Amygdala (tissue), 56 donors: ENCODE measurements around the gene PRRT4.

Experiments
- DNase-seq, 56 donors: peaks; one replicate each; lab custom pipeline; 2025; lab: John Stamatoyannopoulos, UW

PRRT4 gene

DNA sequence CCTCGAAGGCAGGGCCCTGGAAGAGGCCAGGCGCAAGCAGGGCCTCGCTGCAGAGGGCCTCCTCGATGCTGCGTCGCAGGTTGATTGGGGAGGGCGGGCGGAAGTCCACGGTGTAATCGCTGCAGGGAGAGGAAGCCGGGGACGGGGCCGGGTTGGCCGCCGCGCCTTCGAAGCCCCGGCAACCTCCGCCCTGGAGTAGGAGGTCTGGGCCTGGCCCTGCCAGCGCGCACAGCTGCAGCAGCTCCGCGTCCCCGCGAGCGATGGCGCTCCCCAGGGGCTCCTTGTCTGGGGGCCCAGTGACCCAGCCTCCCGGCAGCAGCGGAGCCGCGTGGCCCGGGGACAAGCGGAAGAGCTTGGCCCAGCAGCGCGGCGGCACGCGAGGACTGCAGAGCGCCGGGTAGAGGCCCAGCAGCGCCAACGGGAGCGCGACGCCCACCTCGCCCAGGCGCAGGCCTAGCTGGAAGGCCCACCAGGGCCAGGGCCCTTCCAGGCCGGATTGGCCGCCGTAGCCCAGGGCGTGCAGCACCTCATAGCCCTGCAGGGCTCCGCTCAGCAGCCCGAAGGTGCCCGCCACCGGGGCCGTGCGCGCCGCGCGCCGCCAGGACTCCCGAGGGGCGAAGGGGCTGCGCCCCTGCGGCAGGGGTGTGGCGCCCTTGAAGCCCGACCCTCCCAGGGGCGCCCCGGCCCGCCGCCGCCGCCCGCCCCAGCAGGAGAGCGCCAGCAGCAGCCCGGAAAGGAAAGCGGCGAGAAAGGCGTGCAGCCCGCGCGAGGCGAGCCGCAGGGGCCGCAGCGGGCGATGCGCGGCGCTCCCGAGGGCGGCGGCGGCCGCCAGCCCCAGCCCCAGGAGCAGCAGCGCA is 10.0 kb downstream of the PRRT4 start:
- no peak for DNase-seq

DNA sequence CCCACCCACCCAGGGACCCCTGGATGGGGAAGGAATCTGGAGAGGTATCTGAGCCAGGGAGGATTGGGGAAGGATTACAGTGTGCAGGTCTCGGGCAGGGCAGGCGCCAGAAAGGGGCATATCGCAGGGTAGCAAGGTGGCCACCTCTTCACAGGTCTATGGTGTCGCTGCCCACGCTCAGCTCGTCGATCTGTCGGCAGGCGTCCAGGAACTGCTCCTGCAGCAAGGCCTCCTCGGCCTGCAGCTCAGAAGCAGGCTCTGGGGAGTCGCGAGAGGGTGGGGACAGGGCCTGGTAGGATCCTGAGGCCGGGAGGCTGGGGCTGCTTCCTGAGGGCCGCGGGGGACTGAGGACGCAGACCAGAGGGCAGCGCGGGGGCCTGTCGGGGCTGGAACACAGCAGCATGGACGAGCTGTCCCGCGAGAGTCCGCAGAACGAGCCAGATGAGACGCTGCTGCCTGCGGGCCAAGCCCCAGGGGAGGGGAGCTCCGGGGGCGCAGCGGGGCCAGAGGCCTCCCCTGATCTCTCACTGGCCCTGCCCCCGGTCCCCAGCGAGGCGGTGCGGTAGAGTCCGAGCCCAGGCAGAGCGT is 10.7 kb downstream of the PRRT4 start:
- no peak for DNase-seq

DNA sequence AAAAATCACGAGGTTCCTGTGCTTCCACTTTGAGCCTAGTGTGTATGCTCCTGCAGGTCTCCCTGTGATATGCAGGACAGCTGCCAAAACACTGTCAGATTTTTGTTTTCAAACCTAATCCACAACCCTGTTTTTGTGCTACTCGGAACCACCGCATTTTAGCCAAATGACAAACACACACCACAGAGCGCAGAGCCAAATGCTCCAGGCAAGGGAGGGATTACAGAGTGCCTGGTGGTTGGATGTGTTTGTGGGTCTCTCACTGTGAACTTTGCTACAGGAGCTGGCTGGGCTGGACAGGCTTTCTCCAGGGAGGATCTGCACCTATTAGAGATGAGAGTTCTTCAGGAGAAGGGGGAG is 12.0 kb downstream of the PRRT4 start:
- no peak for DNase-seq

- DNase-seq: peak in 36 of 56 donors; percentile 9 to 78 (median 36)
Observed at GRCh38 chr7:128347647-128348097, 13.8 kb downstream of the PRRT4 start.

DNA sequence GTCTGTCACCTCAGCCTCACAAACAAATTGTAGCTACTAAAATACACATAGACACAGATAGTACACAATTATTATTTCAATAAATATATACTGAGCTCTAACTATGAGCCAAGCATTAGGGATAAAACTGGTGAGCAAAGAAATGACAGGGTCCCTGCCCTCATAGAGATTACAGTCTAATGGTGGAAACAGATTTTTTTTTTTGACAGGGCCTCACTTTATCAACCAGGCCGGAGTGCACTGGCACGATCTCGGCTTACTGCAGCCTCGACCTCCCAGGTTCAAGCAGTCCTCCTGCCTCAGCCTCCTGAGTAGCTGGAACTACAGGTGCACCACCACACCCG is 17.1 kb downstream of the PRRT4 start:
- DNase-seq: no peak

GRCh38 chr7:128343554-128344430 is 17.7 kb downstream of the PRRT4 start, which contains the start of gene RBM28:
RBM28 (minus strand) TSS chr7:128343908; CDS start chr7:128343793, 115 bp downstream.
- peak; percentile 36 to 88 (median 78) for DNase-seq

DNA sequence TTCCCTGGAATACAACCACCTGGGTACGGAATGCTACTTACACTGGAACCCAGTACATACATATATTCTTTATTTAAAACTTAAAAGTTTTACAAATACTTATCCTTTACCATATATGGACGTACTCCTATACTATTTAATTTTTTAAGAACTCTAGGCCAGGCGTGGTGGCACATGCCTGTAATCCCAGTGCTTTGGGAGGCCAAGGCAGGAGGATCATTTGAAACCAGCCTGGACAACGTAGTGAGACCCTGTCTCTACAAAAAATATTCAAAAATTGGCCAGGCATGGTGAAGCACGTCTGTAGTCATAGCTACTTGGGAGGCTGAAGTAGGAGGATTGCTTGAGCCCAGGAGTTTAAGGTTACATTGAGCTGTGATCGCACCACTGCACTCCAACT is 19.8 kb downstream of the PRRT4 start:
- no peak for DNase-seq

GRCh38 chr7:128335730-128336129 is 25.8 kb downstream of the PRRT4 start:
- no peak for DNase-seq

DNA sequence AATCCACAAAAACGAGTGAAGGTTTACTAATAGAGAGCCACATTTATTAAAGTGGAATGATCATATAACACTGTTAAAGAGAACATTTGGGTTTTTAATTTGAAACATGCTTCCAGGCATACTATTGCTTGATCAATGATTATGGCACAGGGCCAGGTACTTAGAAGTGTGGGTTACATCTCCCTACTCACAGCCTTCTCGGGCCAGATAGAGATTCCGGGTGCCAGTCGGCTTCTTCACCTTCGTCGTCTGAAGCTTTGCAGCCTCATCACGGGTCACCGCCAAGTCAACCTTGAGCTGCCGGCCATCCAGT is 37.2 kb downstream of the PRRT4 start:
- DNase-seq: no peak

GRCh38 chr7:128323459-128324367 is 37.8 kb downstream of the PRRT4 start:
- no peak for DNase-seq

GRCh38 chr7:128323040-128323439 is 38.5 kb downstream of the PRRT4 start:
- no peak for DNase-seq

GRCh38 chr7:128322040-128322643 is 39.3 kb downstream of the PRRT4 start:
- peak in 2 of 56 donors; percentile 2 to 27 for DNase-seq

DNA sequence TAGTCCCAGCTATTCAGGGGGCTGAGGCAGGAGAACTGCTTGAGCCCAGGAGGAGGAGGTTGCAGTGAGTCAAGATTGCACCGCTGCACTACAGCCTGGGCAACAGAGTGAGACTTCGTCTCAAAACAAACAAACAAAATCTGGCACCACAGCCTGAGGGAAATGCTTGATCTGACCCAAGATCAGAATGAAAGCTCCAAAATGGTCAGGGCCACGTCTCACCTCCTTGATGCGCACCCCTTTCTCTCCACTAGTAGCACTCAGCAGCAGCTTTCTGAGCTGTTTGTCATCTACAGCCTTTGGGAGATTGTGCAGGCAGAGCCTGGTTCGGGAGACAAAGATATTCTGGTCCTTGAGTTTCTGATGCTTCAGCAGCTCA is 40.5 kb downstream of the PRRT4 start:
- DNase-seq: peak in 1 of 56 donors; percentile 2

DNA sequence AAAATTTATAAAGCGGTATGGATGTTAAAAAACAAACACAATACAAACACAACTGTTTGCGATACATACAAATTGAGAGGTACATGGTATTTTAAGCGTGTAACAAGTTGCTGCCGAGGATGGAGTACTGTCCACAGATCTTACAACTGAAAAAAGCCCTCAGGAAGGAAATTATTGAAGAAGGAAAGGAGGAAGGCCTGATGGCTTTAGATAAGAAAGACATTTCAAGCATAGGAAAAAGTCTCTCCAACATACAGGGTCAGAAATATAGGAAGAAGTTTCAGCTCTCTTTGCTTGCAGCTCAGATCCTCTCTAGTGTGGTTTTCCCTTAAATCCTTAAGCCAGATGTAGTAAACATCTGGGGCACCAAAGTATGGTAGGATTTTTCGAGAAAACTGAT is 42.8 kb downstream of the PRRT4 start:
- no peak for DNase-seq

DNA sequence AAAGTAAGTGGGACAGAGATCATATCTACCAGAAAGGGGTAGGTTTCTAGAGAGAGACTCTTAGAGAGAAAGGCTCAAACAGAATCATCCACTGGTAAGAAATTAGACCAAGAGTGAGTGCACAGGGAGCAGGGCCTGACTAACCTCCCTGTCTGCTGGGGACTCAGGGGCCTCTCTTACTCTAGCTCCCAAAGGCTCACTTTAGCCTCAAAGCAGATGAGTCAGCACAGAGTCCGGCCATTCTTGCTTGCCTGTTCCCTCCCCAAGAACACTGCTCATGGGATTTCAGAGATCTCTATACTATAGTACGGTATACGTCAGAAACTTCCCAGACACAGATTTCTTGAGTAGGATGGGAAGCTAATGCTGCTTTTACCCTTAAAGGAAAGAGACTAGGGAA is 50.5 kb downstream of the PRRT4 start:
- no peak for DNase-seq

- no peak for DNase-seq
Observed at GRCh38 chr7:128310499-128310898, 51.0 kb downstream of the PRRT4 start.

GRCh38 chr7:128309976-128310375 is 51.5 kb downstream of the PRRT4 start:
- DNase-seq: no peak

- DNase-seq: no peak
Observed at GRCh38 chr7:128309124-128309523, 52.4 kb downstream of the PRRT4 start.

GRCh38 chr7:128307061-128307460 is 54.4 kb downstream of the PRRT4 start:
- no peak for DNase-seq

DNA sequence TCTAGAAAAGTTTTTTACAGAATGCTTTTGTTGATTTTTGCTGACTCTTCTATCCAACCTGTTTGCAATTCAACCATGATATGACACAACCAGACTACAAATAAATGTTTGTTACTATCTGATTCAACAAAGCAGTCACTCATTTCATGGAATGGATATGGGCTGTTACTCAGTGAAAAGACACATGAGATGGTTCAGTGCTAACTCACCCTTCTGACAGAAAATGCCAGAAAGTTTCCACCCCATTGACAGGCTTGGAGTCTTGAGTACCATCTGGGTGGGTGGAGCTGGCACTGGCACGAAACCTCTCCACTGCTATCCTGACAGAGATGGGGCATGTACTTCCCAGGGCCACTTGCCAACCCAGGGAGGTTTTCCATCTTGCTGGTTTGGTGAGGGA is 57.3 kb downstream of the PRRT4 start:
- peak in 10 of 56 donors; percentile 1 to 67 (median 18) for DNase-seq
